Mucosa of stomach (tissue), 1 donor: ENCODE results near the gene TSGA10IP.

Source experiments
- H3K27me3 ChIP-seq: one replicate; pipeline ENCODE4 v1.7.0; 2013; ENCODE audit warnings: mild to moderate bottlenecking, low read length; ENCODE audit not compliant: control insufficient read depth, insufficient read depth
- H3K36me3 ChIP-seq: one replicate; pipeline ENCODE4 v1.7.0; 2013; ENCODE audit warnings: low read length; ENCODE audit not compliant: control insufficient read depth, insufficient read depth
- H3K4me1 ChIP-seq: one replicate; pipeline ENCODE4 v1.7.0; 2013; ENCODE audit warnings: mild to moderate bottlenecking, low read length; ENCODE audit not compliant: control insufficient read depth, insufficient read depth
- H3K4me3 ChIP-seq: one replicate; pipeline ENCODE4 v1.7.0; 2013; ENCODE audit warnings: low read length
- H3K9ac ChIP-seq: one replicate; pipeline ENCODE4 v1.7.0; 2013; ENCODE audit warnings: mild to moderate bottlenecking, low read length, moderate library complexity
- H3K9me3 ChIP-seq: one replicate; pipeline ENCODE4 v1.7.0; 2013; ENCODE audit warnings: mild to moderate bottlenecking, low read length, moderate library complexity; ENCODE audit not compliant: control insufficient read depth
- donor health status: Pancreatic carcinoma.

The TSGA10IP gene

GRCh38 chr11:65919573-65920371, 25.5 kb upstream of the TSGA10IP start:
- Histone ChIP-seq H3K27me3 (no peaks in the 10 kb centered on the region), H3K4me1 (peaks cover 42% of the 10 kb centered on the region), H3K9me3 (no peaks in the 10 kb centered on the region), H3K9ac (peak overlapping the region; percentile 60), H3K36me3 (peaks cover 4% of the 10 kb centered on the region), H3K4me3 (peak overlapping the region; percentile 31)

DNA sequence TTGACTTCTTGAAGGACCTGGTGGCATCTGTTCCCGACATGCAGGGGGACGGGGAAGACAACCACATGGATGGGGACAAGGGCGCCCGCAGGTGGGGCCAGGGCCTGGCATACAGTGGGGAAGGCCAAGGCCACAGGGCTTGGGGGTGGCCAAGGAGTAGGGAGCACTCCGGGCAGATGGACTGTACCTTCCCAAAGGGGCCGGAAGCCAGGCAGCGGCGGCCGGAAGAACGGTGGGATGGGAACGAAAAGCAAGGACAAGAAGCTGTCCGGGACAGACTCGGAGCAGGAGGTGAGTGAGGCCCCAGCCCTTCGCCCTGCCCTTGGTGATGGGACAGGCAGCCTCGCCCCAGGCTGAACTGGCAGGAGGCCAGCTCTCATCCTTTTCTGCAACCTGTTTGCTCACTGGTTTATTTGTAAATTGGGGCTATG, 24.9 kb upstream of the TSGA10IP start:
- H3K9ac ChIP-seq = peak overlapping the region; percentile 60

DNA sequence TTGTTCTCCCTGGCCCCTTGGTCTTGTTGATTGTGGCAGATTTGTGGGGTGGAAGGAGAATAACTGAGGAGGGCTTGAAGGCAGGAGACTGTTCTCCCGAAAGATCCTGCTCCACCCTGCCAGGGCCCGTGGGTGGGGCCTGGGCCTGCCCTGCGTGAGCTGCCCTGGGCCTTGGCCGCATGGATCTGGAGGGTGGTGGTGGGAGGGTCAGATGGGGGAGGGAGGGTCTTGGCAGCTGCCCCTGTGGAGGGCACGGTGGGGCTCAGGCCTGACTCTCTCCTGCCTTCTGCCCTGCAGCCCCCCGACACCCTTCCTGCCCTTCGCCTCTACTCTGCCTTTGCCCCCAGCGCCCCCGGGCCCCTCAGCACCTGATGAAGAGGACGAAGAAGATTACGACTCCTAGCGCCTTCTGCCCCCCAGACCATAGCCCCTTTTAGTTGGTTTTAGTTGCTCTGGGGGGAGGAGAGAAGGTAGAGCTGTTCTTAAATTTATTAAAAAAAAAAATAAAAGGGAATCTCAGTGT, 24.2 kb upstream of the TSGA10IP start:
- no peak overlapping the region for H3K4me3 ChIP-seq
- peaks cover 4% of the 10 kb centered on the region for H3K36me3 ChIP-seq
- no peaks in the 10 kb centered on the region for H3K27me3 ChIP-seq
- H3K4me1 ChIP-seq = peaks cover 33% of the 10 kb centered on the region
- no peaks in the 10 kb centered on the region for H3K9me3 ChIP-seq
- H3K9ac ChIP-seq = no peak overlapping the region

More for the DNA sequence above, 24.9 kb upstream of the TSGA10IP start:
- H3K4me3 ChIP-seq = peak overlapping the region; percentile 31
- no peaks in the 10 kb centered on the region for H3K9me3 ChIP-seq
- H3K4me1 ChIP-seq = peaks cover 36% of the 10 kb centered on the region
- no peaks in the 10 kb centered on the region for H3K27me3 ChIP-seq
- H3K36me3 ChIP-seq = peaks cover 4% of the 10 kb centered on the region

- peaks cover 26% of the 10 kb centered on the region for H3K4me1 ChIP-seq
- H3K36me3 ChIP-seq = peaks cover 4% of the 10 kb centered on the region
- H3K9ac ChIP-seq = no peak overlapping the region
- no peaks in the 10 kb centered on the region for H3K9me3 ChIP-seq
- no peak overlapping the region for H3K4me3 ChIP-seq
- no peaks in the 10 kb centered on the region for H3K27me3 ChIP-seq
These were observed 23.4 kb upstream of the TSGA10IP start for GRCh38 chr11:65921876-65922275.

DNA sequence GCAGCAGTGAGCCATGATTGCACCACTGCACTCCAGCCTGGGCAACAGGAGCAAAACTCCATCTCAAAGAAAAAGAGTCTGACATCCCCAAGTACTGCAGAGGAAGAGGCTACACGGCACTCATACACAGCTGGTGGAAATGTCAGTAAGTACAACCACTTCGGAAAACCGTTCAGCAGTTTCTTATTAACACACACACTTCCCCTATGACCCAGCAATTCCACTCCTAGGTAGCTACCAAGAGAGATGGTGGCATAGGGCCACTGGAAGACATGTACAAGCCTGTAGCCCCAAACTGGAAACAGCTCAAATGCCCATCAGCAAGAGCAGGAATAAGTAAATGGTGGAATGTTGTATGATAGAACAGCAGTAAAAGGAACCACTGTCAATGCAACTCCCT, 22.7 kb upstream of the TSGA10IP start:
- H3K27me3 ChIP-seq = no peaks in the 10 kb centered on the region
- peaks cover 4% of the 10 kb centered on the region for H3K36me3 ChIP-seq
- H3K4me3 ChIP-seq = no peak overlapping the region
- H3K4me1 ChIP-seq = peaks cover 19% of the 10 kb centered on the region
- H3K9me3 ChIP-seq = no peaks in the 10 kb centered on the region
- H3K9ac ChIP-seq = no peak overlapping the region

- no peak overlapping the region for H3K9ac ChIP-seq
- no peak overlapping the region for H3K4me3 ChIP-seq
- H3K9me3 ChIP-seq = no peaks in the 10 kb centered on the region
- H3K27me3 ChIP-seq = no peaks in the 10 kb centered on the region
- peaks cover 7% of the 10 kb centered on the region for H3K4me1 ChIP-seq
- peaks cover 4% of the 10 kb centered on the region for H3K36me3 ChIP-seq
These were observed 19.9 kb upstream of the TSGA10IP start for GRCh38 chr11:65925397-65925796.

- Histone ChIP-seq H3K27me3 (peaks cover 4% of the 10 kb centered on the region), H3K9me3 (no peaks in the 10 kb centered on the region), H3K9ac (peak overlapping the region; percentile 10), H3K4me1 (no peaks in the 10 kb centered on the region), H3K4me3 (no peak overlapping the region), H3K36me3 (no peaks in the 10 kb centered on the region)
These were observed 17.3 kb upstream of the TSGA10IP start for GRCh38 chr11:65927904-65928397.

DNA sequence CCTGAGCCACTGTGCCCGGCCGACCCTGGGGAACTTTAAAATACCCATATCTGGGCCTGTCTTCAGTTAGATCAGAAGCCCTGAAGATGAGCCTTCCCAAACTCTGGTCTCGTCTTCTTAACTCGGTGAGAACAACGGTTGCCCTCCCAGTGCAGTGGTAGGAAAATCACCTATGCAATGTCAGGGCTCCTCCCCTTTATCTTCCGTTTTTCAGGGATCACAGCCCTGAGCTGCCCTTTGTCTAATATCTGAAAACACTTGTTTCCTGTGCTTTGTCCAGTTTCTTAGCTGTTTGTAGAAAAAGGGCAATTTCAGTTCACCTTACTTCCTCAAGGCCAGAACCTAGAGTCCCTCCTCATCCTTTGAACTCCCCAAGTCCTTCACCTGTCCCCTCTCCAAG, 16.6 kb upstream of the TSGA10IP start:
- no peak overlapping the region for H3K9ac ChIP-seq
- H3K36me3 ChIP-seq = no peaks in the 10 kb centered on the region
- no peaks in the 10 kb centered on the region for H3K9me3 ChIP-seq
- no peaks in the 10 kb centered on the region for H3K4me1 ChIP-seq
- peaks cover 4% of the 10 kb centered on the region for H3K27me3 ChIP-seq
- no peak overlapping the region for H3K4me3 ChIP-seq

DNA sequence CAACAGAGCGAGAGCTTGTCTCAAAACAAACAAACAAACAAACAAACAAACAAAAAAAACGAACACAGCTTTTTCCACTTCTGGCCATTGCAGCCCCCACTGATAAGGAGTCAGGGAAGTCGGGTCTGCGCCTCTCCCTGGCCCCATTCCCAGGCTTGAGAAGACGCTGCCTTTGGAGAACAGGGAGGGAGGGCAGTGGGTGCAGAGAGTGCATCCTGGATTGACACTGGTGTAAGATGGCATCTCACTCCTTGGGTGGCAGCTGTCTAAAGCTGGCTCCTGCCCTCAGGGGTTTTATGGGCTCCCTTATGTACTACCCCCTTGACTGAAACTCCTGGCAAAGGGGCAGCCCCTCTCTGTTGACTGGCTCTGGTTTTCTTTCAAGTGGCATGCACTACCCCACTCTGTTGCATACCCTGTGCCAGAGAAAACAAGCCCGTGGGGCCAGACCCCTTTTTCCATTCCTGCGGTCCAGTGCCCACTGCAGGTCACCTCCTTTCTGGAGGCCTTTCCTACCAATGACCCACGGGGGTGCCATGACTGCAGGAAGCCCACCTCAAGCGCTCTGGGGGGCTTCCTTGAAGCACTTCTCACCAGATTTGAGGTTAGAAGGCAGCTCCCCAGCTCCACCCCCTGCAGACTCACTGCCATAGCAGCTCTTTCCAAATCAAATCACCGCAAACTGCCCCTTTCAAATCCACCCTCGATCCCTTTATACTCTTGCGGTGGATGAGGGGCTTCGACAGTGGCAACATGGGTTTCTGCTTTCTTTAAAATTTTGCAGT, 13.3 kb upstream of the TSGA10IP start:
- Histone ChIP-seq H3K36me3 (no peaks in the 10 kb centered on the region), H3K4me3 (no peak overlapping the region), H3K27me3 (peaks cover 4% of the 10 kb centered on the region), H3K9me3 (no peaks in the 10 kb centered on the region), H3K9ac (no peak overlapping the region), H3K4me1 (no peaks in the 10 kb centered on the region)

GRCh38 chr11:65932558-65932919, 12.7 kb upstream of the TSGA10IP start:
- no peaks in the 10 kb centered on the region for H3K4me1 ChIP-seq
- peaks cover 4% of the 10 kb centered on the region for H3K27me3 ChIP-seq

DNA sequence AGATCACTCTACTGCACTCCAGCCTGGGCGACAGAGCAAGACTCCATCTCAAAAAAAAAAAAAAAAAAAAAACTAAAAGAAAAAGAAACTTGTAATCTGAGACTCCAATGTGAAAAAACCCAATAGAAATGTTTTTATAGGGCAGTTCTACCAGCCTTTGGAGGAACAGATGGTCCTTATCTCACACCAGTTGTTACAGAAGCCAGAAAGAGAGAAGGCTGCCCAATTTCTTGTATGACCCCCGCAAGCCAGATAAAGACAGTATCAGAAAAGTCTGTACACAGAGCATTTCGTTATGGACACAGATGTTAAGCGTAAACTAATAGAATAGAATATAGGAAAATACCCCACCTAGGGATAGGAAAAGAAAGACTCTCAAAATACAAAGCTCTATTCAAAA, 11.3 kb upstream of the TSGA10IP start:
- Histone ChIP-seq H3K27me3 (peaks cover 4% of the 10 kb centered on the region), H3K36me3 (no peaks in the 10 kb centered on the region), H3K9ac (no peak overlapping the region), H3K4me1 (no peaks in the 10 kb centered on the region), H3K9me3 (no peaks in the 10 kb centered on the region), H3K4me3 (no peak overlapping the region)

More at GRCh38 chr11:65932558-65932919, 12.7 kb upstream of the TSGA10IP start:
- Histone ChIP-seq H3K4me3 (no peak overlapping the region), H3K36me3 (no peaks in the 10 kb centered on the region), H3K9me3 (no peaks in the 10 kb centered on the region), H3K9ac (no peak overlapping the region)

- Histone ChIP-seq H3K9ac (no peak overlapping the region), H3K4me1 (no peaks in the 10 kb centered on the region), H3K36me3 (no peaks in the 10 kb centered on the region), H3K27me3 (peaks cover under 1% of the 10 kb centered on the region), H3K4me3 (no peak overlapping the region), H3K9me3 (no peaks in the 10 kb centered on the region)
These were observed 7.5 kb upstream of the TSGA10IP start for GRCh38 chr11:65937766-65938165.
